Activated naive CD8-positive, alpha-beta T cell treated with anti-CD3 and anti-CD28 coated beads, Interleukin-2, amount 50 U/mL, for 24 hours (primary cell): ENCODE results near the gene PRPS1.
A peak's percentile ranks its signal among the peaks of the same experiment; 100 is the strongest.
"Not testable (repeated sequence)": the region's sequence is repeated elsewhere in the genome, so short reads cannot be mapped to it uniquely, and the experiment has no call there.

Experiments used
- ATAC-seq: fragments of 150-1000 bp; cut with Tn5 transposase; one replicate; pipeline ENCODE4 v1.10.0; 2021
- DNase-seq: peaks from one replicate; pipeline ENCODE4 v3.0.0; 2021
- H3K27ac Mint-ChIP-seq: one replicate; pipeline ENCODE4 v1.8.0; 2021; ENCODE audit warnings: mild to moderate bottlenecking, mixed read lengths
- H3K27me3 Mint-ChIP-seq: one replicate; pipeline ENCODE4 v1.8.0; 2021; ENCODE audit warnings: mixed read lengths
- H3K36me3 Mint-ChIP-seq: one replicate; pipeline ENCODE4 v1.8.0; 2021; ENCODE audit warnings: low read depth, mixed read lengths
- H3K4me1 Mint-ChIP-seq: one replicate; pipeline ENCODE4 v1.8.0; 2021; ENCODE audit warnings: mixed read lengths
- H3K4me3 Mint-ChIP-seq: one replicate; pipeline ENCODE4 v1.8.0; 2021; ENCODE audit warnings: mild to moderate bottlenecking, moderate library complexity, mixed read lengths
- H3K9me3 Mint-ChIP-seq: one replicate; pipeline ENCODE4 v1.8.0; 2021; ENCODE audit warnings: mixed read lengths

Gene PRPS1

DNA sequence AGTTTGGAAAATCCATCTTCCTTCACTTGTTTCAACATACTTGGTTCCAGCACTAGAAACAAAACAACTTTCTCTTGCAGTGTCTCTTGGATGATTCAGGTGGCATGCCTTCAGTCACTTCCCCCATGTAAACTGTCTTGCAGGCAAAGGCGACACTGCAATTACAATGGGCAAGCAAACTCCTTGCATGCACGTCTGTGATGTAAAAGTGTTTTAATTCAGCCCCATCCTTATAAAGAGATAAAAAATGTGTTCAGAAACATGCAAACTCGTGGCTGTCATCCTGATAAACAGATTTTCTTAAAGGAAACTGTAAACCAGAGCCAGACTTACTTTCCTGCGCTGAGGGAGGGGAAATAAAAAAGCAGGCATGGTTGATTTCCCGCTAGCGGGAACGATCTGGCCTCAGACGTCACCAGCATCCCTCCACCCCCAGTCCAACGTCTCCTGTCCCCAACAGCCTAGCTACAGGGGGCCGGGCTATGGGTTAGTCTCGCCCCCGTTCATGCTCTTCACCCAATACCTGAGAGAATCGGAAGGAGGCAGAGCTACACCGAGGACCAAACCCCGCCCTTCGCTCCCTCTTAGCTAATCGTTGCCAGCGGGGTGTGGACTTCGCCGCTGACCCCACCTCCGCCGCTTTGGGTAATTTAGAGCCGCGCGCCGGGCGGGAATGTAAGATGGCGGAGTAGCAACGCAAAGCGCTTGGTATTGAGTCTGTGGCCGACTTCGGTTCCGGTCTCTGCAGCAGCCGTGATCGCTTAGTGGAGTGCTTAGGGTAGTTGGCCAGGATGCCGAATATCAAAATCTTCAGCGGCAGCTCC is at the start of gene PRPS1:
Gene PRPS1, plus strand, starts transcription at position 673 of the 824 bp plus-strand sequence. Its CDS starts 119 bp downstream, at position 792.
- Mint-ChIP-seq H3K27ac (peak within 1 kb of the TSS; percentile 93), H3K9me3 (no peaks in the 10 kb centered on the region), H3K4me3 (peak within 1 kb of the TSS; percentile 93), H3K4me1 (peaks cover 32% of the 10 kb centered on the region), H3K27me3 (no peaks in the 10 kb centered on the region), H3K36me3 (peaks cover 4% of the 10 kb centered on the region)
- ATAC-seq (peak; percentile 100), DNase-seq (peak; percentile 85)

DNA sequence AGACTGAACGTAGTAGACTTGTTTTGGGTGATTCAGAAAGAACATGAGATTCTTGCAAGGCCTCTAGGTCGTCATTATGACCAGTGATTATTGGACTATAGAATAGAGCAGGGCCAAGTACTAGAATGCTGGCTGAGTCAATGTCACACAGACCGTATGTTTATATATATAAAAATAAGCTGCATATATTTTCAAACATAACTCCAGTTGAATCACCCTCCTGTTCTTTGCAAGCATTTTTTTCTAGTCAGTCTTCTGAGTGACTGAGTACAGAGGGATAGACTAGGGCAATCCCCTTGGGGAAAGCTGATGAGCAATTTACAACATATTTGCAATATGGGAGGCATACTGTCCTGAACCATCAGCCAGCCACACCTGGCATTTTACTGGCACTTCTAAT is 48.4 kb upstream of the PRPS1 start:
- H3K27me3 Mint-ChIP-seq = no peaks in the 10 kb centered on the region
- peaks cover 7% of the 10 kb centered on the region for H3K4me1 Mint-ChIP-seq
- no peak overlapping the region for H3K4me3 Mint-ChIP-seq
- H3K9me3 Mint-ChIP-seq = no peaks in the 10 kb centered on the region
- no peak for DNase-seq
- ATAC-seq = no peak
- H3K36me3 Mint-ChIP-seq = no peaks in the 10 kb centered on the region
- H3K27ac Mint-ChIP-seq = no peak overlapping the region

DNA sequence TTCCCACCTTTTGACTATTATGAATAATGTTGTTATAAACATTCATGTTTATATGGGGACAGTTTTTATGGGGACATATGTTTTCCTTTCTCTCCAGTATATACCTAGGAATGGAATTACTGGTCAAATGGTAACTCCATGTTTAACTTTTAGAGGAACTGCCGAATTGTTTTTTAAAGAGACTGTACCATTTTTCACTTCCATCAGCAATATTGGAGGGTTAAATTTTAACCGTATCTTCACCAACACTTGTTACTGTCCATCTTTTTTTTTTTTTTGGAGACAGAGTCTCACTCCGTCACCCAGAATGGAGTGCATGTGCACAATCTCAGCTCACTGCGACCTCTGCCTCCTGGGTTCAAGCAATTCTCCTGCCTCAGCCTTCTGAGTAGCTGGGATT is 46.4 kb upstream of the PRPS1 start:
- no peak for ATAC-seq
- H3K9me3 Mint-ChIP-seq = no peaks in the 10 kb centered on the region
- H3K4me3 Mint-ChIP-seq = no peak overlapping the region
- no peak for DNase-seq
- peaks cover 3% of the 10 kb centered on the region for H3K4me1 Mint-ChIP-seq
- H3K36me3 Mint-ChIP-seq = no peaks in the 10 kb centered on the region
- H3K27ac Mint-ChIP-seq = no peak overlapping the region
- no peaks in the 10 kb centered on the region for H3K27me3 Mint-ChIP-seq

DNA sequence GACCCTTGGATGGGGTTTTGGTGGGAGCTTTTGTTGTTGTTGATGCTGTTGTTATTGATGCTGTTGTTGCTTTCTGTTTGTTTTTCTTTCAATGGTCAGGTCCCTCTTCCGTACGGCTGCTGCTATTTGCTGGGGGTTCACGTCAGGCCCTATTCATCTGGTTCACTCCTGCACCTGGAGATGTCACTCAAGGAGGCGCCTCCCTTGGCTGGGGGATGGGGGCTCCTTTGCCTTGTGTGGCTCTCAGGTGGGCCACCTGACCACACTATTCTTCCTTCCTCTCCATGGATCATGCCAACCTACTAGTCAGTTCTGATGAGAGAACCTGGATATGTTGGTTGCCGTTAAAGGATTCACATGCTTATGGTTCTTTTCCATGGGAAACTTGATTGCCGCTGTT is 39.1 kb upstream of the PRPS1 start:
- H3K4me3 Mint-ChIP-seq = no peak overlapping the region
- ATAC-seq = no peak
- no peaks in the 10 kb centered on the region for H3K4me1 Mint-ChIP-seq
- H3K27me3 Mint-ChIP-seq = peaks cover 2% of the 10 kb centered on the region
- no peaks in the 10 kb centered on the region for H3K9me3 Mint-ChIP-seq
- DNase-seq = no peak
- no peak overlapping the region for H3K27ac Mint-ChIP-seq
- no peaks in the 10 kb centered on the region for H3K36me3 Mint-ChIP-seq

DNA sequence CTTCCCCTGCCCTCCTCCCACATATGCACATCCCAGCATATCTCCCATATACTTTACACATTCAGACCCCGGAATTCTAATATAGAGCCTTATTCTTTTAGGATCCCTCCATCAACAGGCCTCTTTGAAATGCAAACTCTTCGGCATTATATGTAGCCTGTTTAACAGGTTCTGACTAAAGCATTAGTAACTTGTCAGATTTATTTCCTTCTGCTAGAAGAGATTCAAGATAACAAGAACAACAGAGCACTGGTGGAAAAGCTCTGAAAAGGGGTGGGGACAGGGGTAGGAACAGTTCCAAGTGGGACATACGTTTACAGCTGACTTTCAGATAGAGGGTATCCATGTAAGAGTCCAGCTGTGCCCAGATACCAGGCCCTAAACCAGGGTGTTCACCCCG is 31.7 kb upstream of the PRPS1 start:
- ATAC-seq = no peak
- H3K4me1 Mint-ChIP-seq = no peaks in the 10 kb centered on the region
- DNase-seq = no peak
- H3K27me3 Mint-ChIP-seq = peaks cover 4% of the 10 kb centered on the region
- no peaks in the 10 kb centered on the region for H3K36me3 Mint-ChIP-seq
- H3K27ac Mint-ChIP-seq = no peak overlapping the region
- H3K4me3 Mint-ChIP-seq = no peak overlapping the region
- no peaks in the 10 kb centered on the region for H3K9me3 Mint-ChIP-seq

DNA sequence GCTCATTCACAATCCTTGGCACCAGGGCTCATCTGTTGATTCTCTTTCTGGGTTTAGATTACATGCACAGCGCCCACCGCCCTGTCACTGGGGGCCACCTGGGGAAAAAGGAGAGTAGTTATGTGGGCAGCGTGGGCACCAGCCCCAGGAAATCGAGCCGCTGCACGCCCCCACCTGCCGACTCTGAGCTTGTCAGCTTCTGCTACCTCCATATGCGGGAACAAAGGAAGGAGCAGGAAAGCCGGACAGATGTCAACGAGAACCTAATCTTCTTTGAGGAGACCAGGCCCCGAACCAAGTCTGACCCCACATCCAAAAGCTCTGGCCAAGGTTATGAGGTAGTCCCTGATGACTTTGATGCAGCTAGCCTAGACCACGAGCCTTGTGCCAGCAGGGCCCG is 31.0 kb upstream of the PRPS1 start:
- no peak for DNase-seq
- H3K36me3 Mint-ChIP-seq = no peaks in the 10 kb centered on the region
- no peak for ATAC-seq
- H3K4me3 Mint-ChIP-seq = no peak overlapping the region
- no peaks in the 10 kb centered on the region for H3K4me1 Mint-ChIP-seq
- no peak overlapping the region for H3K27ac Mint-ChIP-seq
- peaks cover 4% of the 10 kb centered on the region for H3K27me3 Mint-ChIP-seq
- no peaks in the 10 kb centered on the region for H3K9me3 Mint-ChIP-seq

DNA sequence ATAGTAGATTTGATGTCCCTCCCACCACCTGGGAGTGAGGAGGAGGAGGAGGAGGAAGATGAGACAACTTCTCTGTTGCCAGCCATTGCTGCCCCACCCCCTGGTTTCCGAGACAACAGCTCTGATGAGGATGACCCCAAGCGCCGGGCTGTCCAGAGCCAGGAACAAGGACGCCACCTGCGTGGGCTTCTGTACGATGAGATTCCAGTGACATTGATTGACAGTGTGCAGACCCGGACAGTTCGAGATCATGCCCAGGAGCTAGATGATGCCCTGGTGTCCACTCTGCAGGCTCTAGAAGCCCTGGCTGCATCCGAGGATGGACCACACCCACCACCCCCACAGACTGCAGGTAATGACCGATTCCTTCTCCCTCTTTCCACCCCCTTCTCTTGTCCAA is 30.5 kb upstream of the PRPS1 start:
- Mint-ChIP-seq H3K4me1 (no peaks in the 10 kb centered on the region), H3K9me3 (no peaks in the 10 kb centered on the region), H3K27ac (no peak overlapping the region), H3K27me3 (peaks cover 4% of the 10 kb centered on the region), H3K36me3 (no peaks in the 10 kb centered on the region), H3K4me3 (no peak overlapping the region)
- DNase-seq = no peak
- ATAC-seq = no peak

DNA sequence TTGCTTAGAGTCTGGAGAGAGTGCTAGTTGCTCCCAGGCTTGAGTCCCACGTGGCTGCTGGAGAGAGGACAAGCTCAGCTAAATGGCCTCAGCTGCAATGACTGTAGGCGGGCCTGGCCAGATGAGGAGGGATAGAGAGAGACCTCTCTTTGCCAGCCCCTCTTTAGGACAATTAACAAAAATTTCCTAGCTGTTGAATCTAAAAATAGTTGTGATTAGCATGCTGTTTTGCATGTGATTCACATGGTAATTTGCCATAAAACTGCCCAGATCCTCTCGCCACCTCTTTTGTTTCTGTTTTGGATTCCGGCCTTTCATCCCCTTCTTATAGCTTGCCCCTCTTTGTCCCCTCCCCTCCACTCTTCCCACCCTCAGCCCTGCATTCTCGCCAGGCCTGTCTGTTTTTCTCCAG is 28.9 kb upstream of the PRPS1 start:
- H3K27ac Mint-ChIP-seq = no peak overlapping the region
- DNase-seq (no peak), ATAC-seq (no peak)
- H3K9me3 Mint-ChIP-seq = no peaks in the 10 kb centered on the region
- H3K4me1 Mint-ChIP-seq = no peaks in the 10 kb centered on the region
- no peaks in the 10 kb centered on the region for H3K36me3 Mint-ChIP-seq
- peaks cover 2% of the 10 kb centered on the region for H3K27me3 Mint-ChIP-seq
- no peak overlapping the region for H3K4me3 Mint-ChIP-seq

DNA sequence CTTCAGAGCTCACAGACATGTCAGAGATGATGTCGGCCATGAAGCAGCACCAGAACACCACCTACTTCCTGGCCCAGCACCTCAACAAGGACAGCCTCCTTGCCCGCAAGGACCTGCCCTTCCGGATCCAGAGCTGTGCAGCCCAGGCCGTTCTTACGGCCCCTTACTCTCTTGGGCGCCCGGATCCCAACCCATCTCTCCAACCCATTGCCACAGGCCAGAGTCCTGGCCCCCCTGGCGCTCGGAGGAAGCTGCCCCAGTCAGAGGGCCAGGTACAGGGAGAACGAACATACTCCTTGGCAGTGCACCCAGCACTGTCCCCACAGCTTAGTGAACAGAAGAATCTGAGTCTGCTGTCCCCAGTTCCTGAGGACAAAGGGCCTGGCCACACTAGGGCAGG is 27.9 kb upstream of the PRPS1 start:
- ATAC-seq = no peak
- Mint-ChIP-seq H3K4me3 (no peak overlapping the region), H3K9me3 (no peaks in the 10 kb centered on the region), H3K36me3 (no peaks in the 10 kb centered on the region), H3K27me3 (peaks cover 2% of the 10 kb centered on the region), H3K4me1 (no peaks in the 10 kb centered on the region), H3K27ac (no peak overlapping the region)
- no peak for DNase-seq

DNA sequence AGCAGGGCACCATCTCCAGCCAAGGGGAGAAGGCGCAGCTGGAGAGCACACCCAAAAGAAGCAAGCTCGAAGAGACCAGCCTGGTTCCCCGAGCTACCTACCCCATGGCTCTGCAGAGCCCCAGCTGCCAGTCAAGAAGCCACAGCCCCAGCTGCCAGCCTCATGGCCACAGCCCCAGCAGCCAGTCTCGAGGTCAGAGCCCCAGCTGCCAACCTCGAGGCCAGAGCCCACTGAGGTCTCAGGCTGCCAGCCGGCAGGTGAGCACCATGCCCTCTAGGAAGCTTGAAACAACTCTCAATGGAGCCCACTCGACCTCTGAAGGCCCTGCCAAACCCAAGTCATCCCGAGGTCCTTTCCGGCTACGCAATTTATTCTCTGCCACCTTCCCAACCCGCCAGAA is 27.0 kb upstream of the PRPS1 start:
- Mint-ChIP-seq H3K4me1 (no peaks in the 10 kb centered on the region), H3K4me3 (no peak overlapping the region), H3K27ac (no peak overlapping the region), H3K27me3 (peaks cover under 1% of the 10 kb centered on the region), H3K9me3 (no peaks in the 10 kb centered on the region), H3K36me3 (no peaks in the 10 kb centered on the region)
- no peak for ATAC-seq
- no peak for DNase-seq

DNA sequence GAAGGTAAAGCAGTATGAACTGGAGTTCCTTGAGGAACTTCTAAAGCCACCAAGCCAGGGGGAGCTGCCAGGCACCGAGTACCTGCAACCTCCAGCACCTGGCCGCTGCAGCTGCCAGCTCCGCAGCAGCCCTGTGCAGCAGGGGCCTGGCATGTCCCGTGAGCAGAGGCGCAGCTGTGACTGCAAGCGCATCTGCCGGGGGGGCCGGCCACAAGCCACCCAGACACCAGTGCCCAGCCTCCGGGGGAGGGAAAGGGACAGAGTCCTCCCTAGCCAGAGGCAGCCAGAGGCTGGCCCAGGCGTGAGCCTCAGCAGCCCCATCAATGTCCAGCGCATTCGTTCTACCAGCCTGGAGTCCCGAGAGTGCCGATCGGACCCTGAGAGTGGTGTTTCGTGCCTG is 26.6 kb upstream of the PRPS1 start:
- H3K27ac Mint-ChIP-seq = no peak overlapping the region
- H3K36me3 Mint-ChIP-seq = no peaks in the 10 kb centered on the region
- DNase-seq (no peak), ATAC-seq (no peak)
- no peaks in the 10 kb centered on the region for H3K4me1 Mint-ChIP-seq
- H3K27me3 Mint-ChIP-seq = no peaks in the 10 kb centered on the region
- no peaks in the 10 kb centered on the region for H3K9me3 Mint-ChIP-seq
- H3K4me3 Mint-ChIP-seq = no peak overlapping the region

DNA sequence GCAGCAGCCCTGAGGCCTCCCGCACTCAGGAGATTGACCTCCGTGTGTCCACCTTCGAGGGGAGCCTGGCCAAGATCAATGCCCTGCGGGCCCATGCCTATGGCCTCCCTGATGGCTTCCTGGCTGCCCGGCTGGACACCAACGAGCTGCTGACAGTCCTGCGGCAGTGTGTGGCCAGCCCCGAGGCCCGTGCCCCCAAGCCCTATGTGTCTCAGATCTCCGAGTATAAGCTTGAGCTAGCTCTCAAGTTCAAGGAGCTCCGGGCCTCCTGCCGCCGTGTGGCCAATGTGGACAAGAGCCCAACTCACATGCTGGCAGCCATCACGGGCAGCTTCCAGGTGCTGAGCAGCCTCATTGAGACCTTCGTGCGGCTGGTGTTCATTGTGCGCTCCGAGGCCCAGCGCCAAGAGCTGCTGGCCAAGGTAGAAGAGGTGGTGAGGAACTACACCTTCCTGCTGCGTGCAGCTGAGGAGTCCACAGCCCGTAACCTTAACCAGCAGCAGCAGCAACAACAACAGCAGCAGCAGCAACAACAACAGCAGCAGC is 25.5 kb upstream of the PRPS1 start:
- Mint-ChIP-seq H3K27me3 (no peaks in the 10 kb centered on the region), H3K4me3 (no peak overlapping the region), H3K36me3 (no peaks in the 10 kb centered on the region)

DNA sequence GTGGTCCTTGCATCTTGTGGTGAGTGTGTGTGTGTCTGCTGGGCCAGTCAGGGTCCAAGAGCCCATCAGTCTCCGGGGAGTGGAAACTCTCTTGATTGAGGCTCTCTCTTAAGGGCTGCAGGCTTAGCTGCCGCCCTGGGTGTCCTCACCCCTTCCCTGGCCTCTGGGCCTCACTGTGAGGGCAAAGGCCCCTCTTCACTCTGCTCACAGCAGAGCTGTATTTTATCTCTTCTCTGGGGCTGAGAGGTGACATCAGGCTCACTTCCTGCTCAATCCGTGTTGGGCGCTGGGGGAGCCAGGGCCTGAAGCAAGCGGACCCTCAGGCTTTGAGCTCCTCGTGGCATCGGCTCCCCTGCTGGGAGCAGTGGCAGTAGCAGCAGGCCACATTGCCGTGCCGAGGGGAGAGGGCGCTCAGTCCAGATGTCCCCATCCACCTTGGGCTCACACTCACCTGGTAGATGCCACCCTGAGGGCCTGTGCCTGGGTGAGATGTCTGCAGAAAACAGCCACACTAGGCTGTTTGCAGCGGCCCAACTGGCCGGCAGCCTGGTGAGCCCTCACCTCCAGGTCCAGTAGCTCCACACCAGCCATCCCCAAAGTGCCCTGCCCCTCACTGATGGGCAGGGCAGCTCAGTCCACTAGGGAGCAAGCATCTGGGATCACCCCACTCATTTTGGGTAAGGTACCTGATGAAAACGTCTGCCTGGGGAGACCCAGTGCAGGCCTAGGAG is 24.7 kb upstream of the PRPS1 start:
- no peak overlapping the region for H3K27ac Mint-ChIP-seq
- H3K27me3 Mint-ChIP-seq = no peaks in the 10 kb centered on the region
- no peak for ATAC-seq
- DNase-seq = no peak
- H3K36me3 Mint-ChIP-seq = no peaks in the 10 kb centered on the region
- H3K9me3 Mint-ChIP-seq = no peaks in the 10 kb centered on the region
- H3K4me3 Mint-ChIP-seq = no peak overlapping the region
- H3K4me1 Mint-ChIP-seq = no peaks in the 10 kb centered on the region

More for the DNA sequence above, 25.5 kb upstream of the PRPS1 start:
- ATAC-seq (no peak), DNase-seq (no peak)
- Mint-ChIP-seq H3K9me3 (no peaks in the 10 kb centered on the region), H3K27ac (no peak overlapping the region), H3K4me1 (no peaks in the 10 kb centered on the region)

DNA sequence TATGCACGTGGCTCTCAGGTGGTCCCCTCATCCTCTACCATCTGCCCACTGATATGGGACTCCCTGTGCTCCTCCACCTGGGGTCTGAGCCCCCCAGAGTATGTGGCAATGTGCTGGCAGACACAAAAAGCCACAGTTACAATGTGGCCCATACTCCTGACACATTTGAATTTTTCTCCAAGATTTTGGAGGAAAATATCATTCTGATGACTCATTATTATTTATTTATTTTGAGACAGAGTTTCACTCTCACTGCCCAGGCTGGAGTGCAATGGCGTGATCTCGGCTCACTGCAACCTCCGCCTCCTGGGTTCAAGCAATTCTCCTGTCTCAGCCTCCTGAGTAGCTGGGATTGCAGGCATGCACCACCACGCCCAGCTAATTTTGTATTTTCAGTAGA is 19.2 kb upstream of the PRPS1 start:
- DNase-seq, H3K36me3 Mint-ChIP-seq, H3K27me3 Mint-ChIP-seq, ATAC-seq, H3K9me3 Mint-ChIP-seq, H3K27ac Mint-ChIP-seq, H3K4me3 Mint-ChIP-seq, H3K4me1 Mint-ChIP-seq: not testable (repeated sequence)

DNA sequence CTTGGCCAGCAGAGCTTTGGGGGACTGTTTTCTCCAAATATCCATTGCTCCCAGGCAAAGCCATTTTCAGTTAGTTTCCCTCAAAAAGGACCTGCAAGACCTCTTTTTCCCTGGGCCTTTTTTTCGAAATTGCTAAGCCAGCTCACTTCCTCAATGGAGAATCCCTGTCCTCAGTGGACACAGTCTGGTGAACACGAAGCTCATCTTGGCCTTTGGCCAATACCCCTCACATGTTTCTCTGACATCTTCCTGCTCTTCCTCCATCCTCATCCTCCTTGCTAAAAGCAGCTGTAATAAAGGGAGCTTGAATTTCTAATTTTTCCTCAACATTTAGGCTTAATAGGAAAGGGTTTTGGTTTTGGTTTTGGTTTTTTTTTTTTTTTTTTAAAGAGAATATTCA is 17.6 kb upstream of the PRPS1 start:
- H3K4me3 Mint-ChIP-seq = no peak overlapping the region
- peaks cover 2% of the 10 kb centered on the region for H3K27me3 Mint-ChIP-seq
- no peaks in the 10 kb centered on the region for H3K36me3 Mint-ChIP-seq
- H3K4me1 Mint-ChIP-seq = no peaks in the 10 kb centered on the region
- no peak for ATAC-seq
- no peaks in the 10 kb centered on the region for H3K9me3 Mint-ChIP-seq
- no peak for DNase-seq
- no peak overlapping the region for H3K27ac Mint-ChIP-seq
